ENCODE data around the gene PSEN1. TPM values are rescaled to one million over a fixed set of nuclear protein-coding genes. Genes with fewer than 3 reads are reported as not detected.

PSEN1 gene
- total RNA-seq, 1 experiment from 2014 or later: 26.9 TPM

GRCh38 chr14:73243748-73244147 is 107.4 kb downstream of the PSEN1 start:
- no peaks in the 10 kb centered on the region for H3K9me3 ChIP-seq (ENCODE audit: control insufficient read depth in 1 of 2, insufficient read depth in 1 of 2, low read depth in 1 of 2, low read length in 2 of 2)
- no peaks in the 10 kb centered on the region for H3K36me3 ChIP-seq (ENCODE audit: control insufficient read depth in 1 of 2, insufficient read depth in 2 of 2, low read length in 2 of 2)
- no peaks in the 10 kb centered on the region for H3K9me2 ChIP-seq (ENCODE audit: insufficient read depth)
- TF ChIP-seq YY1 (IDR thresholded peaks at IDR 0.05; ENCODE audit: extremely low read depth, insufficient replicate concordance, low read depth, low read length): no peak
- TF ChIP-seq, protein P1, sequence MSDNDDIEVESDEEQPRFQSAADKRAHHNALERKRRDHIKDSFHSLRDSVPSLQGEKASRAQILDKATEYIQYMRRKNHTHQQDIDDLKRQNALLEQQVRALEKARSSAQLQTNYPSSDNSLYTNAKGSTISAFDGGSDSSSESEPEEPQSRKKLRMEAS (IDR thresholded peaks at IDR 0.05): no peak
- TF ChIP-seq FOSL1 (IDR thresholded peaks at IDR 0.05; ENCODE audit: low read depth): no peak
- TF ChIP-seq POLR2A (IDR thresholded peaks at IDR 0.05; ENCODE audit: borderline replicate concordance, extremely low read depth, insufficient read depth, insufficient read length): no peak
- TF ChIP-seq, protein P2, sequence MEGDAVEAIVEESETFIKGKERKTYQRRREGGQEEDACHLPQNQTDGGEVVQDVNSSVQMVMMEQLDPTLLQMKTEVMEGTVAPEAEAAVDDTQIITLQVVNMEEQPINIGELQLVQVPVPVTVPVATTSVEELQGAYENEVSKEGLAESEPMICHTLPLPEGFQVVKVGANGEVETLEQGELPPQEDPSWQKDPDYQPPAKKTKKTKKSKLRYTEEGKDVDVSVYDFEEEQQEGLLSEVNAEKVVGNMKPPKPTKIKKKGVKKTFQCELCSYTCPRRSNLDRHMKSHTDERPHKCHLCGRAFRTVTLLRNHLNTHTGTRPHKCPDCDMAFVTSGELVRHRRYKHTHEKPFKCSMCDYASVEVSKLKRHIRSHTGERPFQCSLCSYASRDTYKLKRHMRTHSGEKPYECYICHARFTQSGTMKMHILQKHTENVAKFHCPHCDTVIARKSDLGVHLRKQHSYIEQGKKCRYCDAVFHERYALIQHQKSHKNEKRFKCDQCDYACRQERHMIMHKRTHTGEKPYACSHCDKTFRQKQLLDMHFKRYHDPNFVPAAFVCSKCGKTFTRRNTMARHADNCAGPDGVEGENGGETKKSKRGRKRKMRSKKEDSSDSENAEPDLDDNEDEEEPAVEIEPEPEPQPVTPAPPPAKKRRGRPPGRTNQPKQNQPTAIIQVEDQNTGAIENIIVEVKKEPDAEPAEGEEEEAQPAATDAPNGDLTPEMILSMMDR (IDR thresholded peaks at IDR 0.05 in 2 of 3, conservative IDR thresholded peaks at IDR 0.05 in 1 of 3; ENCODE audit: borderline replicate concordance in 1 of 3, insufficient read depth in 1 of 3, low read depth in 2 of 3, low read length in 2 of 3): no peak
- no peak for TF ChIP-seq EZH2phosphoT487 (IDR thresholded peaks at IDR 0.05; ENCODE audit: borderline replicate concordance)
- TF ChIP-seq CEBPB (IDR thresholded peaks at IDR 0.05; ENCODE audit: low read depth): no peak
- TF ChIP-seq JUND (IDR thresholded peaks at IDR 0.05): no peak
- TF ChIP-seq SP1 (IDR thresholded peaks at IDR 0.05; ENCODE audit: low read depth): no peak
- TF ChIP-seq SIN3A (IDR thresholded peaks at IDR 0.05; ENCODE audit: low read depth): no peak
- TF ChIP-seq, protein P3, sequence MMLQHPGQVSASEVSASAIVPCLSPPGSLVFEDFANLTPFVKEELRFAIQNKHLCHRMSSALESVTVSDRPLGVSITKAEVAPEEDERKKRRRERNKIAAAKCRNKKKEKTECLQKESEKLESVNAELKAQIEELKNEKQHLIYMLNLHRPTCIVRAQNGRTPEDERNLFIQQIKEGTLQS (IDR thresholded peaks at IDR 0.05): no peak
- TF ChIP-seq SRF (IDR thresholded peaks at IDR 0.05; ENCODE audit: low read depth): no peak
- TF ChIP-seq ZFX (IDR thresholded peaks at IDR 0.05): no peak
- TF ChIP-seq RAD21 (IDR thresholded peaks at IDR 0.05; ENCODE audit: low read depth): no peak
- no peak for TF ChIP-seq POLR2AphosphoS5 (IDR thresholded peaks at IDR 0.05; ENCODE audit: low read depth, low read length)
- TF ChIP-seq, protein P4, sequence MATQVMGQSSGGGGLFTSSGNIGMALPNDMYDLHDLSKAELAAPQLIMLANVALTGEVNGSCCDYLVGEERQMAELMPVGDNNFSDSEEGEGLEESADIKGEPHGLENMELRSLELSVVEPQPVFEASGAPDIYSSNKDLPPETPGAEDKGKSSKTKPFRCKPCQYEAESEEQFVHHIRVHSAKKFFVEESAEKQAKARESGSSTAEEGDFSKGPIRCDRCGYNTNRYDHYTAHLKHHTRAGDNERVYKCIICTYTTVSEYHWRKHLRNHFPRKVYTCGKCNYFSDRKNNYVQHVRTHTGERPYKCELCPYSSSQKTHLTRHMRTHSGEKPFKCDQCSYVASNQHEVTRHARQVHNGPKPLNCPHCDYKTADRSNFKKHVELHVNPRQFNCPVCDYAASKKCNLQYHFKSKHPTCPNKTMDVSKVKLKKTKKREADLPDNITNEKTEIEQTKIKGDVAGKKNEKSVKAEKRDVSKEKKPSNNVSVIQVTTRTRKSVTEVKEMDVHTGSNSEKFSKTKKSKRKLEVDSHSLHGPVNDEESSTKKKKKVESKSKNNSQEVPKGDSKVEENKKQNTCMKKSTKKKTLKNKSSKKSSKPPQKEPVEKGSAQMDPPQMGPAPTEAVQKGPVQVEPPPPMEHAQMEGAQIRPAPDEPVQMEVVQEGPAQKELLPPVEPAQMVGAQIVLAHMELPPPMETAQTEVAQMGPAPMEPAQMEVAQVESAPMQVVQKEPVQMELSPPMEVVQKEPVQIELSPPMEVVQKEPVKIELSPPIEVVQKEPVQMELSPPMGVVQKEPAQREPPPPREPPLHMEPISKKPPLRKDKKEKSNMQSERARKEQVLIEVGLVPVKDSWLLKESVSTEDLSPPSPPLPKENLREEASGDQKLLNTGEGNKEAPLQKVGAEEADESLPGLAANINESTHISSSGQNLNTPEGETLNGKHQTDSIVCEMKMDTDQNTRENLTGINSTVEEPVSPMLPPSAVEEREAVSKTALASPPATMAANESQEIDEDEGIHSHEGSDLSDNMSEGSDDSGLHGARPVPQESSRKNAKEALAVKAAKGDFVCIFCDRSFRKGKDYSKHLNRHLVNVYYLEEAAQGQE (IDR thresholded peaks at IDR 0.05; ENCODE audit: low read depth): no peak
- H3K4me1 ChIP-seq (ENCODE audit: control insufficient read depth in 1 of 2, insufficient read depth in 2 of 2, low read length in 2 of 2): peaks cover 4 to 5% of the 10 kb centered on the region in 2 experiments
- no peak overlapping the region for H3K4me2 ChIP-seq (ENCODE audit: low read length)
- no TSS peak for BruUV-seq (replicated peaks)
- intact Hi-C loops (cut with micrococcal nuclease): no loop called here
- H3K27ac ChIP-seq (ENCODE audit: low read depth, low read length): no peak overlapping the region
- ATAC-seq: no peak
- no peaks in the 10 kb centered on the region for H3K27me3 ChIP-seq (ENCODE audit: insufficient read depth, low read length)
- no peak overlapping the region for H3K4me3 ChIP-seq (replicated peaks in 1 of 2; ENCODE audit: low read depth in 1 of 2, low read length in 2 of 2)
- no peak for DNase-seq (ENCODE audit: low read depth, low spot score)
- no peaks in the 10 kb centered on the region for H3K79me2 ChIP-seq (ENCODE audit: insufficient read depth, low read length)
- ChIA-PET RAD21 (ENCODE audit: low non-redundant PET in 1 of 2, low total read pairs in 2 of 2, uncharacterized antibody in 2 of 2, unreplicated experiment in 2 of 2) (no interaction called here), CTCF (no interaction called here), POLR2A (no interaction called here)
- no peak overlapping the region for H2AFZ ChIP-seq (ENCODE audit: low read depth, low read length, poor library complexity, severe bottlenecking)
- H3K9ac ChIP-seq (ENCODE audit: low read length): no peak overlapping the region
- H4K20me1 ChIP-seq (ENCODE audit: insufficient read depth): no peaks in the 10 kb centered on the region

All from HCT116 (cell line).